ENCODE results near the gene SLC8A1.

- TF ChIP-seq CTCF (IDR thresholded peaks at IDR 0.05) (no peak), EZH2 (IDR thresholded peaks at IDR 0.05) (no peak), EZH2phosphoT487 (IDR thresholded peaks at IDR 0.05) (no peak)
These were observed 31.8 kb upstream of the SLC8A1 start for GRCh38 chr2:40483549-40484243.

Data from neural progenitor cell (in vitro differentiated cells).